GM19467 (cell line): ENCODE results near the gene OLFM3.

Experiments used
- ATAC-seq: cut with Tn5 transposase; IDR thresholded peaks from one replicate; pipeline ENCODE4 v1.9.1; 2021; ENCODE audit warnings: mild to moderate bottlenecking, moderate library complexity; ENCODE audit not compliant: unreplicated experiment

The OLFM3 gene

GRCh38 chr1:101996825-101997465 lies at the start of gene OLFM3:
Gene OLFM3, minus strand, starts transcription at chr1:101996926.
- no peak for ATAC-seq

- ATAC-seq = no peak
Observed at GRCh38 chr1:102045752-102046151, 49.0 kb upstream of the OLFM3 start.

GRCh38 chr1:102032534-102032933 lies 35.8 kb upstream of the OLFM3 start:
- ATAC-seq = peak; percentile 62

GRCh38 chr1:102019530-102019929 lies 22.8 kb upstream of the OLFM3 start:
- no peak for ATAC-seq

GRCh38 chr1:102015728-102016127 lies 19.0 kb upstream of the OLFM3 start:
- ATAC-seq = no peak

GRCh38 chr1:102002057-102002456 lies 5.3 kb upstream of the OLFM3 start:
- ATAC-seq = no peak

- ATAC-seq = no peak
Observed at GRCh38 chr1:101995984-101996745, 561 bp downstream of the OLFM3 start.

- ATAC-seq = no peak
Observed at GRCh38 chr1:101993710-101994109, 3.0 kb downstream of the OLFM3 start.

- no peak for ATAC-seq
Observed at GRCh38 chr1:101992821-101993575, 3.7 kb downstream of the OLFM3 start.

- ATAC-seq = no peak
Observed at GRCh38 chr1:101980974-101981373, 15.8 kb downstream of the OLFM3 start.

- ATAC-seq = no peak
Observed at GRCh38 chr1:101977266-101977665, 19.5 kb downstream of the OLFM3 start.

- no peak for ATAC-seq
Observed at GRCh38 chr1:101976161-101976560, 20.6 kb downstream of the OLFM3 start.

GRCh38 chr1:101975371-101975770 lies 21.4 kb downstream of the OLFM3 start:
- ATAC-seq = no peak

GRCh38 chr1:101974599-101975274 lies 22.0 kb downstream of the OLFM3 start:
- ATAC-seq = no peak

GRCh38 chr1:101971304-101971703 lies 25.4 kb downstream of the OLFM3 start:
- no peak for ATAC-seq

GRCh38 chr1:101967871-101968270 lies 28.9 kb downstream of the OLFM3 start:
- no peak for ATAC-seq

- ATAC-seq = no peak
Observed at GRCh38 chr1:101965341-101965740, 31.4 kb downstream of the OLFM3 start.

- no peak for ATAC-seq
Observed at GRCh38 chr1:101964708-101965107, 32.0 kb downstream of the OLFM3 start.

GRCh38 chr1:101960142-101960541 lies 36.6 kb downstream of the OLFM3 start:
- no peak for ATAC-seq

- ATAC-seq = no peak
Observed at GRCh38 chr1:101959456-101959855, 37.3 kb downstream of the OLFM3 start.

- ATAC-seq = no peak
Observed at GRCh38 chr1:101957771-101958170, 39.0 kb downstream of the OLFM3 start.
